ENCODE results near the gene VSX1.

VSX1 gene

DNA sequence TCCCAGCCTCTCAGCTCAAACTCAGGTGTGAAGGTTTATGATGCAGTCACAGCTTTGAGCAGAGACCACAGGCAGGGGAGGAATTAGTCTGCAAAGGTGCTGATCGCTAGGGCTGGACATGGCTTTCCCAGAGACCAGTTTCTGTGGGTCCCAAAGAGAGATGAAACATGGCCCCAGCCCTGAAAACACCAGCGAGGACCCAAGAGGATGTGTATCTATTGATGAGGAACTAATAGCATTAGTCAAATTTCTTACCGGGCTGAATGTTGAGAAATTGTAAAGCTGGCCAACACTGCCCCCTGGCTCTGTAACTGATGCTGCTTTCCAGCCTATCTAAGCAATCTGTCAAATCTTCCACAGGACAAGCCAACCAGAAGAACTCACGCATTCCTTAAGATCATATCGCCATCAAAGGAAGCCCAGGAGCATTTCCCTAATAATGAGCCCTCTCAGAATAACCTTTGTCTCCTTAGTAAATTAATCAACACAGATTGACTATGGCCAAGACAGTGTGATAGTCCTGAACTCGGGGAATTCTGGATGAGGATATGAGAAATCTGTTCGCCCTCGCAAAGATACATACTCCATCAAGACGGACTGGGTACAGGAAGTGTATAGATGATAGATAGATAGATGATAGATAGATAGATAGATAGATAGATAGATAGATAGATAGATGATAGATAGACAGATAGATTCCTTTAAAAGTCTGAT, 16.2 kb downstream of the VSX1 start:
- no peak overlapping the region for H3K27ac ChIP-seq
- TF ChIP-seq, protein P1, sequence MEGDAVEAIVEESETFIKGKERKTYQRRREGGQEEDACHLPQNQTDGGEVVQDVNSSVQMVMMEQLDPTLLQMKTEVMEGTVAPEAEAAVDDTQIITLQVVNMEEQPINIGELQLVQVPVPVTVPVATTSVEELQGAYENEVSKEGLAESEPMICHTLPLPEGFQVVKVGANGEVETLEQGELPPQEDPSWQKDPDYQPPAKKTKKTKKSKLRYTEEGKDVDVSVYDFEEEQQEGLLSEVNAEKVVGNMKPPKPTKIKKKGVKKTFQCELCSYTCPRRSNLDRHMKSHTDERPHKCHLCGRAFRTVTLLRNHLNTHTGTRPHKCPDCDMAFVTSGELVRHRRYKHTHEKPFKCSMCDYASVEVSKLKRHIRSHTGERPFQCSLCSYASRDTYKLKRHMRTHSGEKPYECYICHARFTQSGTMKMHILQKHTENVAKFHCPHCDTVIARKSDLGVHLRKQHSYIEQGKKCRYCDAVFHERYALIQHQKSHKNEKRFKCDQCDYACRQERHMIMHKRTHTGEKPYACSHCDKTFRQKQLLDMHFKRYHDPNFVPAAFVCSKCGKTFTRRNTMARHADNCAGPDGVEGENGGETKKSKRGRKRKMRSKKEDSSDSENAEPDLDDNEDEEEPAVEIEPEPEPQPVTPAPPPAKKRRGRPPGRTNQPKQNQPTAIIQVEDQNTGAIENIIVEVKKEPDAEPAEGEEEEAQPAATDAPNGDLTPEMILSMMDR (IDR thresholded peaks at IDR 0.05): peak; percentile 82
- TF ChIP-seq ZFX (IDR thresholded peaks at IDR 0.05; ENCODE audit: borderline replicate concordance): no peak

DNA sequence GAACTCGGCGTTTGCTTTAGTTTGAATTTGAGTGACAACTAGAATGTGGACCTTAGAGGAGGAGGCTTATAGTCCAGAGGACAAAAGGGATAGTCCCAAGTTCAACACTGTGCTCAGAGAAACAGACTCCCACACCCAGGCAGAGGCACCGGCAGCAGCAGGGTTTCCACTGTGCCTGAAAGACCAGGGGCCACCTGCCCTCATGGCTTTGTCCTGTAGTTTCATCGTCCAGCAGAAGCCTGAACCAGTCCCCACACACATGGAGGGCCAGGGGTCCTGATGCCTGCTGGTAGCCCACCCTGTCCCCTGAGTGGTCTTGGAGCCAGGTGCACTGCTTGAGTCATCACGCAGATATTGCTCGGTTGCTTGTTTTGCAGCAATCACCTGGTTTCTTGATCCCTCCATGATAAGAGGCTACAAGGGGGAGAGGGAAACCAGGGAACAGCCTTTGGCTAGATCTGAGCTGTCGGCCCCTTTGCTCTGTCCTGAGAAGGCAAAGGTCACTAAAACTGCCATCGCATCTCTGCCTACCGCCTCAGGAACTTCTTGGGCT, 16.8 kb downstream of the VSX1 start:
- H3K27ac ChIP-seq: no peak overlapping the region
- TF ChIP-seq ZFX (IDR thresholded peaks at IDR 0.05; ENCODE audit: borderline replicate concordance): no peak
- TF ChIP-seq, protein P1 (IDR thresholded peaks at IDR 0.05): no peak

DNA sequence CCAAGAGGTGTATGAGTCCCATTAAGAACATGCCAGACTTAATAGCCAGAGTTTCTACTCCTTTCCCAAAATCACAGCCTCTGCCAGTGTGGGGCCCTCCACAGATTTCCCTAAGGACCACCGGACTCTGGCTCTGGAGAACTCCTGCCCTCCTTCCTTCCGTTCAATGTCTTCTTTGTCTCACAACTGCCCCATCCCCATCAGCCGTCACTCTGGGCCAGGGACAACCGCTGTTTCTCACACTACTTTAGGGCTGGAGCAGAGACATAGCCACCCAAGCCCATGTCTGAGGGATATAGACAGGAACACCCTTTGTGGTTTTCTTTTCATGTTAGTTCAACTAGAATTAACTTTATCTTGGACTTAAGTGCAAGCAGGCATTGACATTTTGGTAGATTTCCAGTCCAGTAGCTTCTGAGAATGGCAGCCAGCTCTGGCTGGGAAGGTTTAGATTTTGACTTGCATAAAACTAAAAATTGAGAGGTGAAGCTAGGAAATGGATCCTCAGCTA, 17.3 kb downstream of the VSX1 start:
- TF ChIP-seq, protein P1 (IDR thresholded peaks at IDR 0.05): no peak
- no peak for TF ChIP-seq ZFX (IDR thresholded peaks at IDR 0.05; ENCODE audit: borderline replicate concordance)
- H3K27ac ChIP-seq: no peak overlapping the region

DNA sequence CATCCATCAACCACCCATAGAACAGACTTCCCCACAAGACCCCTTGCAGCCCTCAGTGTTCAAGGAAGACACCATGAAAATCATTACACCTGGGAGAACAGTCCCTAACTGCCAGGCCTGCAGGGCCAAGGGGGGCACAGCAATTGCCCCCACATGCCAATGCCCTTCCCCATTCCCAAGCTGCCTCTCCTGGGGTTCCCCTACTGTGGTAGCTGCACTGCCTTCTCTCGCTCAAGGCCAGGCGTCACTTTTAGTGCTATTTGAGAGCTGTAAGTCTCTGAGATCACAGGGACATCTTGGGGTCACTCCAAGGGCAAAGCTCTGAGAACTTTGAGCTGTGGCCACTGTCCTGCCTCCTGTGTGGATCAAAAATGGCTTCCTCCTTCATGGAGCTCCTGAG, 18.0 kb downstream of the VSX1 start:
- no peak for TF ChIP-seq ZFX (IDR thresholded peaks at IDR 0.05; ENCODE audit: borderline replicate concordance)
- TF ChIP-seq, protein P1 (IDR thresholded peaks at IDR 0.05): no peak

DNA sequence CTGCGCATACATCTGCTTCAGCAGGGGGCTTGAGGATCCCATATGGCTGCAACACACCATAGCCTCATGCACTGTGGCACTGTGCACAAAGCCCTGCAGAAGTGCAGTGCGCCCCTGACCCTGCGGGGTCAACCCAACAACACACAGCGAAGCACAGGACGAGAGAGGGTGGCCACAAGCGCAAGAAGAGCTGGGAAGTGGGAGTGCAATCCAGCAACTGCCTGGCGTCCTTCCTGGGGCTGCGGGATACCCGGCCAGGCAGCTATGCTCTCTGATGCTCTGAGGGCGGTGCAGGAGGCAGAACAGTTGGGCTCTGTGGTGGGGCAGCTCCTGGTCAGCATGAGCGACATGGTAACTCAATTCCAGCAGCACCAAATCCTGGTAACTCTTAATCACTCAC, 18.4 kb downstream of the VSX1 start:
- no peak overlapping the region for H3K27ac ChIP-seq
- TF ChIP-seq ZFX (IDR thresholded peaks at IDR 0.05; ENCODE audit: borderline replicate concordance): no peak
- TF ChIP-seq, protein P1 (IDR thresholded peaks at IDR 0.05): no peak

More for the DNA sequence above, 18.0 kb downstream of the VSX1 start:
- no peak overlapping the region for H3K27ac ChIP-seq

DNA sequence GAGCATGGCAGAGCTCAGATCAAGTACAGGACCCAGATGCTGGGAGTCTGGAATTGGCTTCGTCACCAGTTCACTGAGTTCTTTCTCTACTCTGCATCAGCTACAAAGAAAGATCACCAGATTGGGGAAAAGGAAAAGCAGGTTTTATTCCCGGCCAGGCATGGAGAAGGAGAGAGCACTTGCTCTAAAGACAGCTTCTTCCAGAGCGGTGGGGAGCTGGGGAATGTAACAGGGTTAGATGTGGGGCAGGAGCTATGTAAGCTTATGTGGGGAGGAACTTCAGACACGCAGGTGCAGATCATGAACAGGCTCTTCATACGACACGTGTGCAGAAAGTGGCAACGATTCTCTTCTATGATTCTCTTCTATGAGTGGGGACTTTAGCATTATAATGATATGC, 19.1 kb downstream of the VSX1 start:
- TF ChIP-seq, protein P1 (IDR thresholded peaks at IDR 0.05): no peak
- TF ChIP-seq ZFX (IDR thresholded peaks at IDR 0.05; ENCODE audit: borderline replicate concordance): no peak
- no peak overlapping the region for H3K27ac ChIP-seq

Data from 22Rv1 (cell line).